HG03460 (cell line): Measurements from ENCODE around the gene PLBD2.
"Not testable (repeated sequence)": the region's sequence is repeated elsewhere in the genome, so short reads cannot be mapped to it uniquely, and the experiment has no call there.

Experiments
- ATAC-seq: cut with Tn5 transposase; IDR thresholded peaks from one replicate; pipeline ENCODE4 v1.9.1; 2021; ENCODE audit not compliant: unreplicated experiment

PLBD2 gene

GRCh38 chr12:113333877-113334785, 24.3 kb upstream of the PLBD2 start:
- peak; percentile 17 for ATAC-seq

DNA sequence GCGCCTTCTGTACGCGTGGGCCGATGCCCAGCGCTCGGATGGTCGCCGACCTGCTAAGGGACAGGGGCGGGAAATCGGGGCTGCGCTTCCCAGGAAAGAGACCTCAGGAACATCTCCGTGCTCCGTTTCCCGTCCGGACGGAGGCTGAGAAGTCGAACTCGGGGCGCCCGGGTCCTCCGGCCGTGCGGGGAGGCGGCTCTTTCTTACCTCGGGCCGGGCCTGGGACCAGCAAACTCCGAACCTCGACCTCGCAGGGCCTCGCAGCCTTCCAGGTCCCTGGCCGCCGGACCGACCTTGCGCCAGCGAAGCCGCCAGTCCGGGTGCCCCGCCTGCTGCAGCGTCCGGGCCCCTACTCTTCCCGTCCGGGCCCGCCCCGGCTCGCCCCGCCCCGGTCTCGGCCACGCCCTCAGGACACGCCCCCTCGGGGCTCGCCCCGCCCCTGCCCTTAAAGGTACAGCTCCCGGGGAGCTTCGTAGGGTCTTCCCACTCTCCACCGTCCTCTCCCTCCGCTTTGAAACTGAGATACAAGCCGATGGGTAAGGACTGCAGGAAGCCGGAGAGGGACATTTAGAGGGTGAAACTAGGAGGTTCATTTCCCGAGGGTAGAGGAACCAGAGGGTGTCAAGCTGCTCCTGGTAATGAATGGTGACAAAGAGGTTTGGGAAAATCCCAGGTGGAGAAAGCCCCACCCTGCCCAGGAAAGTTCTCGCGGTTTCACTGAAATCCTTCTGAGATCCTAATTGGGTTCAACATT, 23.4 kb upstream of the PLBD2 start, which contains the start of gene SLC8B1:
Gene SLC8B1 (minus strand): TSS at position 324 of the 754 bp plus-strand sequence. CDS start 2,231 bp downstream, outside the sequence.
- ATAC-seq: peak; percentile 92

DNA sequence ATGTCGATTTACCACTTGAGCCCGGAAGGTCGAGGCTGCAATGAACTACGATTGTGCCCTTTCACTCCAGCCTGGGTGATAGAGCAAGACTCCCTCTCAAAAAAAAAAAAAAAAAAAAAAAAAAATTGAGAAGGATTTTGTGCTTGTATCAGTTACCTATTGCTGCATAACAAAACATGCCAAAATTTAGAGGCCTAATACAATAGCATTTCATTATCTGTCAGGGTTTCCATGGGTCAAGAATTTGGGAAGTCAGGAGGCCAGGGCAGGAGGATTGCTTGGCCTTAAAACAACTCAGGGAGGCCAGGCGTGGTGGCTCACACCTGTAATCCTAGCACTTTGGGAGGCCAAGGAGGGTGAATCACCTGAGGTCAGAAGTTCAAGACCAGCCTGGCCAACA, 18.8 kb upstream of the PLBD2 start:
- no peak for ATAC-seq

DNA sequence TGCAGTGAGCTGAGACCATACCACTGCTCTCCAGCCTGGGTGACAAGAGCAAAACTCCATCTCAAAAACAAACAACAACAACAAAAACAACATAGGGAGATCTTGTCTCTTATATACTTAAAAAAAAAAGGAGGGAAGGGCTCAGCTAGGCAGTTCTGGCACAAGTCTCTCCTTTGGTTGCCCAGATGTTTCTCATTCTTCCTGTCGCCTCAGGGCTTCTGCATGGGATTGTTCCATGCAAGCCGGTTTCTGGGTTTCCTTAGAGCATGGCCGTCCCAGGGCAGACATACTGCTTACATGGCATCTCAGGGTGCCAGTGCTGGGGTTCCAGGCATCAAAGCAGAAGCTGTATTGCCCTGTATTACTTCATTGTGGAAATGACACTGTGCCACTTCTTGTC, 18.3 kb upstream of the PLBD2 start:
- no peak for ATAC-seq

DNA sequence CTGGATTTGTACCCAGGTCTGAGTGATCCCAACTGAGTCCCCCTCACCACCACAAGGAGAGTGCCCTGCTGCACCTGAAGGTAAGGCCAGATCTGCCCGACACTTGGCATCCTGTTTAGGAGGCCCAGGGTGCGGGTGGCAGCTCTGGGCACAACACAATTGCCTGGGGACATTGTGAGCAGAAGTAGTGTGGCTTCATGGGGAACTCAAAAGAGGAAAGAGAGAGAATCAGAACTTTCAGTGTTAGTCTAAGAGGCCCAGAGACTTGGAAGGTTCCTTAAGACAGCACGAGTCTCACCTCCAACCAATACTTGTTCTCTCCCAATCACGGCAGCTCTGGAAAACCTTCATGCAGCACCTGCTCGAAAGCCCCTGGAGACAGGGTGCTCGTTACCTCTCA, 16.9 kb upstream of the PLBD2 start:
- no peak for ATAC-seq

DNA sequence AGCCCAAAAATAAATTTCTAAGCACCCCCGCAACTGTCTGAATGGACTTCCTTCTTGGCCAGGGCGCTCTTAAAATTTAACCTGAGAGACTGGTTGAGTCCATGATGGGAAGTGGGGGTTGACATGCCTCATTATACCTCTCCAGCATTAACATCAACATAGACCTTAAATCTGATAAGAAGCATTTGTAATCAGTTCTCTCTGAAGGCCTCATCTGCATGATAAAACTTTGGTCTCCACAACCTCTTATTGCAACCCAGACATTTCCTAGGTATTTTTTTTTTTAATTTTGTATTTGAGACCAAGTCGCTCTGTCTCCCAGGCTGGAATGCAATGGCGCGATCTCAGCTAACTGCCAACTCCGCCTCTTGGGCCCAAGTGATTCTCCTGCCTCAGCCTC, 13.1 kb upstream of the PLBD2 start:
- ATAC-seq: no peak

DNA sequence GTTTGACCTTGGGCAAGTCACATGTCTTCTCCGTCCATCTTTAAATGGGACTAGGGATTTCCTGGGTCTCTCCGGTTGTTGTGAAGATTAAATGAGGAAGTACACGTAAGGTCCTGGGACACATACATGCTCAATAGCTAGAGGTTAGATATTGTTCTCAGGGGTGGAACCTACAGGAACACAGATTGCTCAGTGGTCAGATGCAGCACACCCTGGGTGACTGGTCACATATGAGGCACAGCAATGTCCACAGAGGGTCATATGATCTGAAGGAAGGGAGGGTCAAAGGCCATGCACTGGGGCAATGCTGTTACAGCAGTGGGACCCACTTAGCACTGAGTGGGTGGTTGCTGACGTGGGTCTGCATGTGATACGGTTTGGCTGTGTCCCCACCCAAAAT, 12.0 kb upstream of the PLBD2 start:
- no peak for ATAC-seq

DNA sequence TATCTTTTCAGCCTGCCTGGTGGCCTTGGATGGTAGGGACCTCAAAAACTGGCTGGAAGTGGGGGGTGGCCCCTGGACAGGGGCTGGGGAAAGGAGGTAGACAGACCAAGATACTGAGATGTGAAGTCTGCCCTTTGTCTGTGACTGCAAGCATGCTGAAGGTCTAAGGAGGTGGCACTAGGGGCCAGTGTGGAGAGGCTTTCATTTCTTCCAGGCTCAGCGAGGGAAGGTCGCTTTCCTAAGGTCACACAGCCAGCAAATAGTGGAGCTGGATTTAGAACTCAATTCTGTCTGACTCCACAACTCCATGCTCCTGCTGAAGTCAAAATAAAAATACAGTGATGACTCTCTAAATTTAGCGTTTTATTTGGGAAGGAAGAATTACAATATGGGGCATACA, 11.3 kb upstream of the PLBD2 start:
- ATAC-seq: no peak

- no peak for ATAC-seq
These were observed 10.5 kb upstream of the PLBD2 start for GRCh38 chr12:113347892-113348291.

GRCh38 chr12:113348849-113349536, 9.4 kb upstream of the PLBD2 start:
- no peak for ATAC-seq

DNA sequence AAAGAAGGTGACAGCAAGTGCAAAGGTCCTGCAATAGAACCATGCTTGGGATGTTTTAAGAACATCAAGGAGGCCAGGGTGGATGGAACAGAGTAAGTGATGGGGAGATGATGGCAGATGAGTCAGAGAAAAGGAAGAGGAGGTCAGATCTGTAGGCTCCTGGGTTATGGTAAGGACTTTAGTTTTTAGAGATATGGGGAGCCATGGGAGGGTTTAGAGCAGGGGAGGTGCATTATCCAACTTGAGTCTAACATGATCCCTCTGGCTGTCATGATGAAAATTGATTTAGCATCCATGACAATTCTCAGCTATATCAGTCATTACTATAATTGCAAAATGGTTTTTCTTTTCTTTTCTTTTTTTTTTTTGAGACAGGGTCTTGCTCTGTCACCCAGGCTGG, 7.3 kb upstream of the PLBD2 start:
- no peak for ATAC-seq

- not testable (repeated sequence) for ATAC-seq
These were observed 4.2 kb upstream of the PLBD2 start for GRCh38 chr12:113354192-113354591.

GRCh38 chr12:113359133-113359938, 949 bp downstream of the PLBD2 start:
- ATAC-seq: peak; percentile 8

GRCh38 chr12:113359939-113360748, 1.8 kb downstream of the PLBD2 start:
- ATAC-seq: no peak

DNA sequence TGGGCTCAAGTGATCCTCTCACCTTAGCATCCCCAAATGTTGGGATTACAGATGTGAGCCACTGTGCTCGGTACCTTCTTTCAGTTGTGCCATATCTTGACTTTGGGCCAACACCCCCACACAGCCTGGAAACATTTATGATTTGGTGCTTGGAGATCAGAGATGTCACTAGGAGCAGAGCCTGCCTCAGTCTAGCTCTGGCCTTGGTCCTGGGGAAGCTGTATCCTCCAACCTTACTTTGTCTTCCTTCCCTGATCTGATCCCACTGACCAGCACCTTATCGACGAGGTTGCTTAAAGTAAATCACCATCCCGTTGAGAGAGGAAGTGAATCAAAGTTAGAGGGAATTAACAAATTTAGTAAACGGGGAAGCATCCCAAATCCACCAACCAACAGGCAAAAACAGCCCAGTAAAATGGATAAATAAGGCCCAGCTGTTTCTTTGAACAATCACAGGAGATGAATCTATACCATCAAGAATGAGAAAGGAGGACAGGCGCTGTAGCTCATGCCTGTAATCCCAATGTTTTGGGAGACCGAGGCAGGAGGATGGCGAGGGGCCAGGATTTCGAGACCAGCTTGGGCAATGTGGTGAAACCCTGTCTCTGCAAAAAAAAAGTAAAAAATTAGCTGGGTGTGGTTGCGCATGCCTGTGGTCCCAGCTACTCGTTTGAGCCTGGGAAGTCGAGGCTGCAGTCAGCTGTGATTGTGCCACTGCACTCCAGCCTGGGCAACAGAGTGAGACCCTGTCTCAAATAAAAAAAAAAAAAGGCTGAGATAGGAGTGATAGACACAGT, 3.4 kb downstream of the PLBD2 start:
- no peak for ATAC-seq

DNA sequence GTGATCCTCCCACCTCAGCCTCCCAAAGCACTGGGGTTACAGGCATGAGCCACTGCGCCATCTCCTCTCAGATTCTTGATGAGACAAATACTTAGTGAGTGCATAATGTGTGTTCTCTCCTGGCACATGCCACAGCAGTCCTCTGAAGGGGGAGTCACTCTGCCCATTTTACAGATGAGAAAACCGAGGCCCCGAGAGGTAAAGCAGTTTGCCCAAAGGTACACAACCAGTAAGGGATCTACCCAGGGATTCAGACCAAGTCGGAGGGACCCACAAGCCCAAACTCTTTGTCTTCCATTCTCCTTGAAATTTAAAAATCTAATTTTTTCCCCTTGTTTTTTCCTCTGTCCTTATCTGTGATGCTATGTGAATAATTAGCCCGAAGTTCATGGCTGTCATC, 6.3 kb downstream of the PLBD2 start:
- ATAC-seq: no peak

DNA sequence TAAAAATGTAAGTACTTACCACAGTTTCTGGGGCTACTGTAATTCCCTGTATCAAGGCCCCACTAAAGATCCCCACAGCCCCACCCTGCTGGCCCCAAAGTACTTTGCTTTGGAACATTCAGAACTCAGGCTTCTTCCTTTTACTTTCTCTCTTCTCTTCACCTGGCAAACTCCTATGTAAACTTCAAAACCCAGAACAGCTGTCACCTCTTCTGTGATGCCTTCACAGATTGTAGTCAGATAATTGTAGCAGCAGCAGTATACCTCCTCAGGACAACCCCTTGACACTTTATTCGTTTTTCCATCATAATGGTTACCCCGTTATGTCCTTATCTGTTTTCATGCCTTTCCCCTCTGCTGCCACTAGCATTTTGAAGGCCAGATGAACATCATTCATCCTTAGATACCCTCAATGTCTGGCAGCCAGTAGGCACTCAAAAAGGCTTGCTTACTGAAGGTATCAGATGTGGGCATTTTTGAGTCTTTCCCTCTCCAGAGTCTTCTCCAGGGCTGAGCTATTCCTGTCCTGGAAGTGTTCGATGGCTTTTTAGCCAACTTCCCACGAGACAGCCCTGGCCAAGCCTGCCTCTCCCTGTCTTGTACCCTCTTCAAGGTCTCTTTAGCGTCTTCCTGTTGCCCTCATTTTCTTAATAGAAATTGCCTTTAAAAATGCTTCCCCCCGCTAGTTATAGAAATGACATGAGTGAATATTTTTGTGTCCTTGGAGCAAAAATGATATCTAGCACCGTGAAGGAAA, 7.4 kb downstream of the PLBD2 start:
- ATAC-seq: no peak

- no peak for ATAC-seq
These were observed 8.4 kb downstream of the PLBD2 start for GRCh38 chr12:113366827-113367226.
